ENCODE results near the gene TNFSF8.

DNA sequence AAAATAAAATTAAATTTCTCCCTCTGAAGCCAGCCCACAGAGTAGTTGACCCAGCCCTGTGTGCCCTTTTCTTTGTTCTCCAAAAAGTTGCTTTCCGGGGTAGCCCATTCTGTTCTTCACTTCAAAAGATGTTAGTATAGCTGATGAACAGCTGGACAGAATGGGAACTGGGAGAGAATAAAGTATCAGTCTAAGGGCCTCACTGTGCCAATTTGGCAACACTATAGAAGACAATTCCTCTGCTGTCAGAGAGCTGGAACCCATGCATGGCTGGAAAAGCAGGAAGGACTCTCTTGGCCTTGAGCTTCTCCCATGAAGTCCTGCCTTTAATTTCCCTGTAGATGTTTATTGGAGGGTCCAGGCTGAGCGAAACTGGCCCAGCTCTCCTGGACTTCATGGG, 11.0 kb upstream of the TNFSF8 start:
- TF ChIP-seq, protein P1, sequence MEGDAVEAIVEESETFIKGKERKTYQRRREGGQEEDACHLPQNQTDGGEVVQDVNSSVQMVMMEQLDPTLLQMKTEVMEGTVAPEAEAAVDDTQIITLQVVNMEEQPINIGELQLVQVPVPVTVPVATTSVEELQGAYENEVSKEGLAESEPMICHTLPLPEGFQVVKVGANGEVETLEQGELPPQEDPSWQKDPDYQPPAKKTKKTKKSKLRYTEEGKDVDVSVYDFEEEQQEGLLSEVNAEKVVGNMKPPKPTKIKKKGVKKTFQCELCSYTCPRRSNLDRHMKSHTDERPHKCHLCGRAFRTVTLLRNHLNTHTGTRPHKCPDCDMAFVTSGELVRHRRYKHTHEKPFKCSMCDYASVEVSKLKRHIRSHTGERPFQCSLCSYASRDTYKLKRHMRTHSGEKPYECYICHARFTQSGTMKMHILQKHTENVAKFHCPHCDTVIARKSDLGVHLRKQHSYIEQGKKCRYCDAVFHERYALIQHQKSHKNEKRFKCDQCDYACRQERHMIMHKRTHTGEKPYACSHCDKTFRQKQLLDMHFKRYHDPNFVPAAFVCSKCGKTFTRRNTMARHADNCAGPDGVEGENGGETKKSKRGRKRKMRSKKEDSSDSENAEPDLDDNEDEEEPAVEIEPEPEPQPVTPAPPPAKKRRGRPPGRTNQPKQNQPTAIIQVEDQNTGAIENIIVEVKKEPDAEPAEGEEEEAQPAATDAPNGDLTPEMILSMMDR (IDR thresholded peaks at IDR 0.05; ENCODE audit: low read length), result no peak
- no peak for TF ChIP-seq EZH2 (IDR thresholded peaks at IDR 0.05; ENCODE audit: borderline replicate concordance, low read length)

All from OCI-LY1 (cell line).